K562 (cell line): ENCODE results near the gene ABCC12. TPM values are rescaled to one million over a fixed set of nuclear protein-coding genes. Genes with fewer than 3 reads are reported as not detected.

Experiments used
- ARID4B ChIP-seq: sonication (generic); formaldehyde crosslinking; IDR thresholded peaks from 2 replicates; pipeline ENCODE4 v1.8.0; 2022; ENCODE audit warnings: mild to moderate bottlenecking, missing genetic modification reagents
- polyA plus RNA-seq, 8 experiments: library from polyadenylated mRNA; depleted of rRNA in 4 of 8; stranded (reverse) in 5 of 8; unstranded in 3 of 8; fragments of >200 nt; fragmentation: Nextera tagmentation in 2 of 8; fragmentation: Illumina TruSeq in 1 of 8; extraction: Ambion mirVana in 2 of 8; extraction: Trizol in 1 of 8; gene quantifications; 2 replicates each; pipeline versions ENCODE4 v1.2.1 to v1.2.3, GENCODE V29; 2011 to 2014; ENCODE audit warnings: inconsistent platforms in 1 of 8, missing spikeins in 1 of 8
- total RNA-seq, 7 experiments: library from RNA; depleted of rRNA in 6 of 7; stranded (reverse); fragments of >200 nt in 6 of 7; fragmentation: Illumina TruSeq in 2 of 7; extraction: Trizol in 2 of 7; gene quantifications; 2 replicates each; pipeline versions ENCODE4 v1.2.1 to v1.2.3, GENCODE V29; 2011 to 2021; ENCODE audit warnings: low replicate concordance in 1 of 7
- TF ChIP-seq, protein P1 (sequence below): sonication (generic); formaldehyde crosslinking; IDR thresholded peaks from 2 replicates; pipeline ENCODE4 v1.8.0; 2022; ENCODE audit warnings: mild to moderate bottlenecking, missing genetic modification reagents

ABCC12 gene
- total and polyA plus RNA-seq, 9 of the 15 experiments (the other 6 are each of a cell fraction or from before 2014, with no cell fraction given) = not detected

- TF ChIP-seq ARID4B (CRISPR knock-in tag) = no peak
- TF ChIP-seq, protein P1, sequence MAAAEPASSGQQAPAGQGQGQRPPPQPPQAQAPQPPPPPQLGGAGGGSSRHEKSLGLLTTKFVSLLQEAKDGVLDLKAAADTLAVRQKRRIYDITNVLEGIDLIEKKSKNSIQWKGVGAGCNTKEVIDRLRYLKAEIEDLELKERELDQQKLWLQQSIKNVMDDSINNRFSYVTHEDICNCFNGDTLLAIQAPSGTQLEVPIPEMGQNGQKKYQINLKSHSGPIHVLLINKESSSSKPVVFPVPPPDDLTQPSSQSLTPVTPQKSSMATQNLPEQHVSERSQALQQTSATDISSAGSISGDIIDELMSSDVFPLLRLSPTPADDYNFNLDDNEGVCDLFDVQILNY (CRISPR knock-in tag) = no peak
- TF ChIP-seq, all 486 proteins: peak for 0
Observed at GRCh38 chr16:48180868-48181480, 25.2 kb upstream of the ABCC12 start (continued).
